DMS114 treated with DMSO at 0.1 percent for 48 hours (cell line): ENCODE measurements around the gene OR56A5.
"Not testable (repeated sequence)": the region's sequence is repeated elsewhere in the genome, so short reads cannot be mapped to it uniquely, and the experiment has no call there.

Experiments used
- DNase-seq: peaks from one replicate; lab custom pipeline; 2025; ENCODE audit not compliant: unreplicated experiment; lab: John Stamatoyannopoulos, UW

The OR56A5 gene

GRCh38 chr11:5968394-5968793 lies at the start of gene OR56A5:
OR56A5 (minus strand) TSS chr11:5968494; CDS start chr11:5968494, 0 bp downstream.
- DNase-seq = no peak

GRCh38 chr11:6013042-6013441 lies 44.7 kb upstream of the OR56A5 start:
- no peak for DNase-seq

- no peak for DNase-seq
Observed at GRCh38 chr11:6012035-6012668, 43.9 kb upstream of the OR56A5 start.

- no peak for DNase-seq
Observed at GRCh38 chr11:6006846-6007245, 38.6 kb upstream of the OR56A5 start, which contains the start of gene OR56A4. OR56A4 (minus strand) TSS chr11:6006946; CDS start chr11:6002992, 3,954 bp downstream.

- no peak for DNase-seq
Observed at GRCh38 chr11:6006395-6006794, 38.1 kb upstream of the OR56A5 start.

GRCh38 chr11:6002202-6002699 lies 34.0 kb upstream of the OR56A5 start:
- DNase-seq = no peak

GRCh38 chr11:5994791-5995190 lies 26.5 kb upstream of the OR56A5 start:
- no peak for DNase-seq

- DNase-seq = peak; percentile 0
Observed at GRCh38 chr11:5992604-5993251, 24.4 kb upstream of the OR56A5 start.

- no peak for DNase-seq
Observed at GRCh38 chr11:5992150-5992549, 23.9 kb upstream of the OR56A5 start.

GRCh38 chr11:5989203-5989602 lies 20.9 kb upstream of the OR56A5 start:
- DNase-seq = no peak

- no peak for DNase-seq
Observed at GRCh38 chr11:5986885-5987284, 18.6 kb upstream of the OR56A5 start, which contains the start of gene OR52L1. OR52L1 (minus strand) TSS chr11:5986985; CDS start chr11:5986930, 55 bp downstream.

GRCh38 chr11:5983443-5983842 lies 15.1 kb upstream of the OR56A5 start:
- DNase-seq = no peak

- DNase-seq = no peak
Observed at GRCh38 chr11:5973530-5973929, 5.2 kb upstream of the OR56A5 start.

- DNase-seq = no peak
Observed at GRCh38 chr11:5967708-5968107, 586 bp downstream of the OR56A5 start.

- no peak for DNase-seq
Observed at GRCh38 chr11:5966958-5967357, 1.3 kb downstream of the OR56A5 start.

GRCh38 chr11:5960704-5961320 lies 7.5 kb downstream of the OR56A5 start:
- not testable (repeated sequence) for DNase-seq

GRCh38 chr11:5955586-5955985 lies 12.7 kb downstream of the OR56A5 start:
- DNase-seq = no peak

GRCh38 chr11:5941951-5942350 lies 26.3 kb downstream of the OR56A5 start, which contains the start of gene OR56A3:
OR56A3 (plus strand) TSS chr11:5942251; CDS start chr11:5947347, 5,096 bp downstream.
- no peak for DNase-seq

- no peak for DNase-seq
Observed at GRCh38 chr11:5940748-5941147, 27.5 kb downstream of the OR56A5 start.

GRCh38 chr11:5938603-5938965 lies 29.7 kb downstream of the OR56A5 start:
- DNase-seq = no peak

GRCh38 chr11:5937868-5938602 lies 30.3 kb downstream of the OR56A5 start:
- no peak for DNase-seq
